ENCODE measurements around the gene ATP8A2.

The ATP8A2 gene

GRCh38 chr13:25688536-25688935 lies 316.8 kb downstream of the ATP8A2 start:
- H3K27ac ChIP-seq (ENCODE audit: low read length), result no peak overlapping the region
- H3K27me3 ChIP-seq (ENCODE audit: low read depth, low read length), result no peaks in the 10 kb centered on the region
- H3K9me3 ChIP-seq (ENCODE audit: control insufficient read depth in 1 of 2, low read length in 2 of 2), result no peaks in the 10 kb centered on the region
- no peaks in the 10 kb centered on the region for H3K4me1 ChIP-seq (ENCODE audit: control insufficient read depth in 1 of 2, insufficient read depth in 2 of 2, low read length in 2 of 2)
- no peaks in the 10 kb centered on the region for H3K36me3 ChIP-seq (ENCODE audit: control insufficient read depth in 1 of 2, insufficient read depth in 2 of 2, low read length in 2 of 2)
- no peak overlapping the region for H3K4me3 ChIP-seq (ENCODE audit: low read depth in 1 of 2, low read length in 2 of 2)

GRCh38 chr13:25689539-25689938 lies 317.8 kb downstream of the ATP8A2 start:
- no peak overlapping the region for H3K27ac ChIP-seq (ENCODE audit: low read length)
- H3K4me3 ChIP-seq (ENCODE audit: low read depth in 1 of 2, low read length in 2 of 2), result no peak overlapping the region
- H3K4me1 ChIP-seq (ENCODE audit: control insufficient read depth in 1 of 2, insufficient read depth in 2 of 2, low read length in 2 of 2), result no peaks in the 10 kb centered on the region
- H3K27me3 ChIP-seq (ENCODE audit: low read depth, low read length), result no peaks in the 10 kb centered on the region
- H3K36me3 ChIP-seq (ENCODE audit: control insufficient read depth in 1 of 2, insufficient read depth in 2 of 2, low read length in 2 of 2), result no peaks in the 10 kb centered on the region
- H3K9me3 ChIP-seq (ENCODE audit: control insufficient read depth in 1 of 2, low read length in 2 of 2), result no peaks in the 10 kb centered on the region

DNA sequence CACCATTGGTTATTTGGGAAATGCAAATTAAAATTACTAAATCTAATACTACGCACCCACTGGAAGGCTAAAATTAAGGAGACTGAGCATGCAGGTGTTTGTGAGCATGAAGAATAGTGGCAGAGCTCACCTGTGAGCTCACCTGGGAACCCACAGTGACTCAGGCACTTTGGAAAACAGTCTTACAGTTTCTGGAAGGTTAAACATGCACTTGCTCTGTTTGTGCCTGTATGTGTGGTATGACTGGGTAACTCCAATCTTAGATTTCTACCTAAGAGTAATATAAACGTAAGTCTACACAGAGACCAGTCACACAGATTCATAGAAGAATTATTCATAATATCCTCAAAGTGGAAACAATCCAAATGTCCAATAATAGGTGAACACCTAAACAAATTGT lies 318.8 kb downstream of the ATP8A2 start:
- no peak overlapping the region for H3K4me3 ChIP-seq (ENCODE audit: low read depth in 1 of 2, low read length in 2 of 2)
- no peaks in the 10 kb centered on the region for H3K4me1 ChIP-seq (ENCODE audit: control insufficient read depth in 1 of 2, insufficient read depth in 2 of 2, low read length in 2 of 2)
- H3K27ac ChIP-seq (ENCODE audit: low read length), result no peak overlapping the region
- no peaks in the 10 kb centered on the region for H3K9me3 ChIP-seq (ENCODE audit: control insufficient read depth in 1 of 2, low read length in 2 of 2)
- no peaks in the 10 kb centered on the region for H3K36me3 ChIP-seq (ENCODE audit: control insufficient read depth in 1 of 2, insufficient read depth in 2 of 2, low read length in 2 of 2)
- no peaks in the 10 kb centered on the region for H3K27me3 ChIP-seq (ENCODE audit: low read depth, low read length)

GRCh38 chr13:25691654-25692053 lies 319.9 kb downstream of the ATP8A2 start:
- Histone ChIP-seq H3K4me1 (ENCODE audit: control insufficient read depth in 1 of 2, insufficient read depth in 2 of 2, low read length in 2 of 2) (no peaks in the 10 kb centered on the region), H3K27me3 (ENCODE audit: low read depth, low read length) (no peaks in the 10 kb centered on the region), H3K27ac (ENCODE audit: low read length) (no peak overlapping the region), H3K36me3 (ENCODE audit: control insufficient read depth in 1 of 2, insufficient read depth in 2 of 2, low read length in 2 of 2) (no peaks in the 10 kb centered on the region), H3K9me3 (ENCODE audit: control insufficient read depth in 1 of 2, low read length in 2 of 2) (no peaks in the 10 kb centered on the region), H3K4me3 (ENCODE audit: low read depth in 1 of 2, low read length in 2 of 2) (no peak overlapping the region)

GRCh38 chr13:25692099-25692498 lies 320.3 kb downstream of the ATP8A2 start:
- H3K27me3 ChIP-seq (ENCODE audit: low read depth, low read length), result no peaks in the 10 kb centered on the region
- no peaks in the 10 kb centered on the region for H3K9me3 ChIP-seq (ENCODE audit: control insufficient read depth in 1 of 2, low read length in 2 of 2)
- no peaks in the 10 kb centered on the region for H3K4me1 ChIP-seq (ENCODE audit: control insufficient read depth in 1 of 2, insufficient read depth in 2 of 2, low read length in 2 of 2)
- no peak overlapping the region for H3K27ac ChIP-seq (ENCODE audit: low read length)
- H3K4me3 ChIP-seq (ENCODE audit: low read depth in 1 of 2, low read length in 2 of 2), result no peak overlapping the region
- H3K36me3 ChIP-seq (ENCODE audit: control insufficient read depth in 1 of 2, insufficient read depth in 2 of 2, low read length in 2 of 2), result no peaks in the 10 kb centered on the region

DNA sequence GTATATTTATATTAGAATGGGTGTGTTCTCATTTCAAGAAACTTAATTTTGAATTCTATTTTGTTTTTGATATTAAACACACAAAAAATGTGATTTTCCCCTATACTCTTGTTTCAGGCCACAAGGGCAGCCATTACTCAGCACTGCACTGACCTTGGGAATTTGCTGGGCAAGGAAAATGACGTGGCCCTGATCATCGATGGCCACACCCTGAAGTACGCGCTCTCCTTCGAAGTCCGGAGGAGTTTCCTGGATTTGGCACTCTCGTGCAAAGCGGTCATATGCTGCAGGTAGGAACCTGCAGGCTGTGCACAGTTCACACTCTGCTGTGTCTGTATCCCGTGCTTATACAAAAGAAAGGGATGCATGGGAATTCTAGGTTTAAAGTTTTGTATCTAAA lies 327.3 kb downstream of the ATP8A2 start:
- no peaks in the 10 kb centered on the region for H3K27me3 ChIP-seq (ENCODE audit: low read depth, low read length)
- no peaks in the 10 kb centered on the region for H3K36me3 ChIP-seq (ENCODE audit: control insufficient read depth in 1 of 2, insufficient read depth in 2 of 2, low read length in 2 of 2)
- no peaks in the 10 kb centered on the region for H3K4me1 ChIP-seq (ENCODE audit: control insufficient read depth in 1 of 2, insufficient read depth in 2 of 2, low read length in 2 of 2)
- H3K9me3 ChIP-seq (ENCODE audit: control insufficient read depth in 1 of 2, low read length in 2 of 2), result peaks cover 0 to 3% of the 10 kb centered on the region in 2 donors
- H3K27ac ChIP-seq (ENCODE audit: low read length), result no peak overlapping the region
- no peak overlapping the region for H3K4me3 ChIP-seq (ENCODE audit: low read depth in 1 of 2, low read length in 2 of 2)

GRCh38 chr13:25699600-25699999 lies 327.8 kb downstream of the ATP8A2 start:
- Histone ChIP-seq H3K9me3 (ENCODE audit: control insufficient read depth in 1 of 2, low read length in 2 of 2) (peaks cover 0 to 3% of the 10 kb centered on the region in 2 donors), H3K4me1 (ENCODE audit: control insufficient read depth in 1 of 2, insufficient read depth in 2 of 2, low read length in 2 of 2) (no peaks in the 10 kb centered on the region), H3K36me3 (ENCODE audit: control insufficient read depth in 1 of 2, insufficient read depth in 2 of 2, low read length in 2 of 2) (no peaks in the 10 kb centered on the region), H3K27ac (ENCODE audit: low read length) (no peak overlapping the region), H3K27me3 (ENCODE audit: low read depth, low read length) (no peaks in the 10 kb centered on the region), H3K4me3 (ENCODE audit: low read depth in 1 of 2, low read length in 2 of 2) (no peak overlapping the region)

- H3K4me3 ChIP-seq (ENCODE audit: low read depth in 1 of 2, low read length in 2 of 2), result no peak overlapping the region
- peaks cover 0 to 3% of the 10 kb centered on the region in 2 donors for H3K9me3 ChIP-seq (ENCODE audit: control insufficient read depth in 1 of 2, low read length in 2 of 2)
- H3K27ac ChIP-seq (ENCODE audit: low read length), result no peak overlapping the region
- H3K4me1 ChIP-seq (ENCODE audit: control insufficient read depth in 1 of 2, insufficient read depth in 2 of 2, low read length in 2 of 2), result no peaks in the 10 kb centered on the region
- no peaks in the 10 kb centered on the region for H3K36me3 ChIP-seq (ENCODE audit: control insufficient read depth in 1 of 2, insufficient read depth in 2 of 2, low read length in 2 of 2)
- H3K27me3 ChIP-seq (ENCODE audit: low read depth, low read length), result no peaks in the 10 kb centered on the region
Measured at GRCh38 chr13:25701304-25701703, 329.5 kb downstream of the ATP8A2 start.

GRCh38 chr13:25702386-25702785 lies 330.6 kb downstream of the ATP8A2 start:
- no peaks in the 10 kb centered on the region for H3K4me1 ChIP-seq (ENCODE audit: control insufficient read depth in 1 of 2, insufficient read depth in 2 of 2, low read length in 2 of 2)
- H3K4me3 ChIP-seq (ENCODE audit: low read depth in 1 of 2, low read length in 2 of 2), result no peak overlapping the region
- no peak overlapping the region for H3K27ac ChIP-seq (ENCODE audit: low read length)
- peaks cover 0 to 3% of the 10 kb centered on the region in 2 donors for H3K9me3 ChIP-seq (ENCODE audit: control insufficient read depth in 1 of 2, low read length in 2 of 2)
- H3K36me3 ChIP-seq (ENCODE audit: control insufficient read depth in 1 of 2, insufficient read depth in 2 of 2, low read length in 2 of 2), result no peaks in the 10 kb centered on the region
- H3K27me3 ChIP-seq (ENCODE audit: low read depth, low read length), result no peaks in the 10 kb centered on the region

GRCh38 chr13:25707726-25708125 lies 336.0 kb downstream of the ATP8A2 start:
- no peak overlapping the region for H3K4me3 ChIP-seq (ENCODE audit: low read depth in 1 of 2, low read length in 2 of 2)
- no peaks in the 10 kb centered on the region for H3K36me3 ChIP-seq (ENCODE audit: control insufficient read depth in 1 of 2, insufficient read depth in 2 of 2, low read length in 2 of 2)
- no peaks in the 10 kb centered on the region for H3K27me3 ChIP-seq (ENCODE audit: low read depth, low read length)
- H3K4me1 ChIP-seq (ENCODE audit: control insufficient read depth in 1 of 2, insufficient read depth in 2 of 2, low read length in 2 of 2), result no peaks in the 10 kb centered on the region
- no peak overlapping the region for H3K27ac ChIP-seq (ENCODE audit: low read length)
- H3K9me3 ChIP-seq (ENCODE audit: control insufficient read depth in 1 of 2, low read length in 2 of 2), result no peaks in the 10 kb centered on the region

DNA sequence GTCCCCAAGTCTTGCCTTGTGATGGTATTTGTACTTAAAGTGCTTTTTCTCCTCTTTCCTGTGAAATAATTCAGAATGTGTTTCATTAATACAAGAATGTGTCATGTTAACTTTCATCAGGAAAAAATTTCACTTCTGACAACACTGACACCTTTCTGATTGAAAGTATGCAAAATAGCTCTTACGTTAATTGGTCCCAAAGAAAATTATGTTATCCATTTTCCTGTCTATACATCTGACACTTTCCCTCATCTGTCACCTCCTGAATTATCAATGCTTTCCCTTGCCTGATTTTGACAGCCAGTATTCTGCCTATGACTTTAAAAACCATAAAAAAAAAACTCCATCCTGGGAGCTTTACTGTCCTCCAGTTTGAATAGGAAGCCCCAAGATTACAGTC lies 336.5 kb downstream of the ATP8A2 start:
- H3K36me3 ChIP-seq (ENCODE audit: control insufficient read depth in 1 of 2, insufficient read depth in 2 of 2, low read length in 2 of 2), result no peaks in the 10 kb centered on the region
- H3K27me3 ChIP-seq (ENCODE audit: low read depth, low read length), result no peaks in the 10 kb centered on the region
- H3K27ac ChIP-seq (ENCODE audit: low read length), result no peak overlapping the region
- H3K9me3 ChIP-seq (ENCODE audit: control insufficient read depth in 1 of 2, low read length in 2 of 2), result no peaks in the 10 kb centered on the region
- no peaks in the 10 kb centered on the region for H3K4me1 ChIP-seq (ENCODE audit: control insufficient read depth in 1 of 2, insufficient read depth in 2 of 2, low read length in 2 of 2)
- H3K4me3 ChIP-seq (ENCODE audit: low read depth in 1 of 2, low read length in 2 of 2), result no peak overlapping the region

- Histone ChIP-seq H3K36me3 (ENCODE audit: control insufficient read depth in 1 of 2, insufficient read depth in 2 of 2, low read length in 2 of 2) (no peaks in the 10 kb centered on the region), H3K9me3 (ENCODE audit: control insufficient read depth in 1 of 2, low read length in 2 of 2) (no peaks in the 10 kb centered on the region), H3K27ac (ENCODE audit: low read length) (no peak overlapping the region), H3K27me3 (ENCODE audit: low read depth, low read length) (no peaks in the 10 kb centered on the region), H3K4me1 (ENCODE audit: control insufficient read depth in 1 of 2, insufficient read depth in 2 of 2, low read length in 2 of 2) (no peaks in the 10 kb centered on the region), H3K4me3 (ENCODE audit: low read depth in 1 of 2, low read length in 2 of 2) (no peak overlapping the region)
Measured at GRCh38 chr13:25709088-25709487, 337.3 kb downstream of the ATP8A2 start.

Measured in muscle layer of duodenum (tissue), 2 donors.